Measurements from ENCODE around the gene SHE.

The SHE gene

DNA sequence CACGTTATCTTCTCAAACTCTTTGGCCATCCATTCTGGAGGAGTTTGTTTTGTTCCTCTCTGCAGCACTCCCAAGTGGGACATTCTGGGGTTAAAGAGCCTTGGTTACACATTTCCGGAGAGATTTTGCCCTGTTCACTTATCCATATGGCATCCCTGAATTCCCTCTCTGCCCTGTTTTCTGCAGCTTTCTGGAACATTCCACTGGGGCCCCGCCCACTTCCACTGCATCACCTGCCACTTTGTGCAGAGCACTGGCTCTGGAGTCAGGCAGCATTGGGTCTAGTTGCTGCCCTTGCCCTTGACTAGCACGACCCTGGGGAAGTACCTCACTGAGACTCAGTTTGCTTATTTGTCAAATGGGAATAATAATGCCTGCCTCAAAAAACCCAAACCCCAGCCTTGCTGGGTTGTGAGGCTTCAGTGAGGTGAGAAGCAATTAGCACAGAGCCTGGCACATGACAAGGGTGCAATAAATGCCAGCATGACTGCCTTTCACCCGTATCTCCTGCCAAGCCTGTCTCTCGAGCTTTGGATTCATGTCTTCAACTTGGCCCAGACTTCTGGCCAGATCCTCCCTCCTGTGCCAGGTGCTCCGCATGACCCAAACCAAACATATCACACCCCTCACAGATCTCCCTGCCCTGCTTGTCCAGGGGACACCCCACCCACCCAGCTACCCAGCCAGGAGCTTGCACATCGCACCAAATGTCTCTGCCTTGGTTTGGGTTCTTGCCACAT lies 58.8 kb downstream of the SHE start:
- no peak for DNase-seq

DNA sequence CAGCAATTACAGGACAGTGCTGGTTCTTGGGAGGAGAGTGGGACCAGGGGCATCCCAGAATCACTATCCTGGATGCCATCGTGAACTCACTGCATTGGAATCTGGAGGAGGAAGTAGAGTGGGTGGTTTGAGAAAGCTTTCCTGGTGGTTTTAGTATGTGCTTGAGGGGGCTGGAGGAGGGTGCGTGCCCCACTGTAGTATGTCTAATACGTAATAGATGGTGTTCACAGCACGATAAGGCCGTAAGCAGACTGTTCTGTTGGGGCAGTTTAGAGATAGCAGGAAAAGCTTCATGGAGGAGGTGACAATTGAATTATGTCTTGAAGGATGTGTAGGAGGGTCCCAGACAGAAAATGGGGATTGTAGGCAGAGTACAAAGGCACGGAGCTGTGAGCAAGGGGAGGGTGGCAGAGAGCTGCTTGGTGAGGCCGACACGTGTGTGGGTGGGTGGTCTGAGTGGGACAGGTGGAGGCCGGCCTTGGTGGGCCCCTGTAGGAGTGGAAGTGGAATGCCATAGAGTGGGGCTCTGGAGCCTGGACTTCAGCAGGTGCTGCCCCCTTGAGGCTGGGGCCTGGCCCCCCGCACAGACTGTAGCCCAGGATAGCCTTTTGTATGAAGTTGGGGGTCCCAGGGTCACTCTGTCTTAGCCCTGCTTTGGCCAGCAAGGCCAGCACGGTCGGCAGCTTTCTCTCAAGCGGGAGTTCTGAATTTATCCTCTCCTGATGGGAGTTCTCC lies 60.0 kb downstream of the SHE start:
- DNase-seq, result no peak

DNA sequence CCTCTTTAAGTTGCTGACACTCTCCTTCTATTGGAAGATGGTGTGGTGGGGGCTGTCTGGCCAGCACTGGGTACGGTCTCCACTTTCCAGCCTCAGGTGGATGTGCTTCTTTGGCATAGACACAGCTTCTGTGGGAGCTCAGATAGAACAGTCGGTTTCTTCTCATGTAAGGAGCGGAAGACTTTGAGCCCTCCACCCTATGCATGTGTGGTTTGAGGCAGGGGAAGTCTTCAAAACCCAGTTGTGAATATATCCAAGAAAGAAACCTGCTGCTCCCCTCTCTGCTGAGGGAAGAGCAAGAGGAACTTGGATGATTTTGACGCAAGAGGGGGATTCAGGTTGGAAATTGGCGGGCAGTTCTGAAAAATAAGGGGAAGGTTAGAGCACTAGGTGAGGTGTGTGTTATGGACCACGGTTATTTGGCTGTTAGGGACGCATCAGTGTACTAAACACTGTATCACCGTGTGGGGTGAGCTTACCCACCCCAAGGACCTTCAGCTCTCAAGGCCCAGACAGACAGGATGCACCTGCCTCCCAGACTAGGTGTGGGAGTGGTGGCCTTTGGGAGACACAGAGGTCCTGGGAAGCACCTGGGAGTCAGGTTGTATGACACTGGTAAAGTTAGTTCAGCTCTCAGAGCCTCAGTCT lies 60.8 kb downstream of the SHE start:
- no peak for DNase-seq

DNA sequence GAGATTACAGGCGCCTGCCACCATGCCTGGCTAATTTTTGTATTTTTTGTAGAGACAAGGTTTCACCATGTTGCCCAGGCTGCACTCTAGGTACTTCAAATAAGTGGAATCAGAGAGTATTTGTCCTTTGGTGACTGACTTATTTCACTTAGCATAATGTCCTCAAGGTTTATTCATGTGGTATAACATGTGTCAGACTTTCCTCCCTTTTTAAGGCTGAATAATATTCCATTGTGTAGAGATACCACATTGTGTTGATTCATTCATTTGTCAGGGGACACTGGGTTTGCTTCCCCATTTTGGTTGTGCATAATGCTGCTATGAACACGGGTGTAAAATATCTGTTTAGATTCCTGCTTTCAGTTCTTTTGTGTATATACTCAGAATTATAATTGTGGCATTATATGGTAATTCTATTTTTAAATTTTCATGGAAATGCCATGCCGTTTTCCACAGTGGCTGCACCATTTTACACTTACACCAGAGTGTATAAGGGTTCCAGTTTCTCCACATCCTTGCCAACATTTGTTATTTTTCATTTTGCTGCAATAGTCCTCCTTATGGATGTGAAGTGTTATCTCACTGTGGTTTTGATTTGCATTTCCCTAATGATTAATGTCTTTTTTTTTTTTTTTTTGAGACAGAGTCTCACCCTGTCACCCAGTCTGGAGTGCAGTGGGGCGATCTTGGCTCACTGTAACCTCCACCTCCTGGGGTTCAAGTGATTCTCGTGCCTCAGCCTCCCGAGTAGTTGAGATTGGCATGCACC lies 62.0 kb downstream of the SHE start:
- DNase-seq, result no peak

DNA sequence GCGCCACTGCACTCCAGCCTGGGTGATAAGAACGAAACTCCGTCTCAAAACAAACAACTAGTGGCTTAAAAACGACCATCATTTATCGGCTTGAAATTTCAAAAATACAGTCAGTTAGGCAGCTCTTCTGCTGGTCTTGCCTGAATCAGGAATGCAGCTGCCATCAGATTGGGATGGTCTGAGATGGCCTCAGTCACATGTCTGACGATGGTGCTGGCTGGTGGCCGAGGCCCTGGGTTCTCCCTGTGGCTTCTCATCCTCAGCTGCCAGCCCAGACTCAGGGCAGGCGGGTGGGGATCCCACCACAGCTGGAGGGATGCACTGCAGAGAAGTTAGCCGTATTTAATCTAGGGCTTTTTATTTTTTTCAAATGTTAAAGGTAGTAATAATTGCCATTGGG lies 65.8 kb downstream of the SHE start:
- DNase-seq, result no peak

DNA sequence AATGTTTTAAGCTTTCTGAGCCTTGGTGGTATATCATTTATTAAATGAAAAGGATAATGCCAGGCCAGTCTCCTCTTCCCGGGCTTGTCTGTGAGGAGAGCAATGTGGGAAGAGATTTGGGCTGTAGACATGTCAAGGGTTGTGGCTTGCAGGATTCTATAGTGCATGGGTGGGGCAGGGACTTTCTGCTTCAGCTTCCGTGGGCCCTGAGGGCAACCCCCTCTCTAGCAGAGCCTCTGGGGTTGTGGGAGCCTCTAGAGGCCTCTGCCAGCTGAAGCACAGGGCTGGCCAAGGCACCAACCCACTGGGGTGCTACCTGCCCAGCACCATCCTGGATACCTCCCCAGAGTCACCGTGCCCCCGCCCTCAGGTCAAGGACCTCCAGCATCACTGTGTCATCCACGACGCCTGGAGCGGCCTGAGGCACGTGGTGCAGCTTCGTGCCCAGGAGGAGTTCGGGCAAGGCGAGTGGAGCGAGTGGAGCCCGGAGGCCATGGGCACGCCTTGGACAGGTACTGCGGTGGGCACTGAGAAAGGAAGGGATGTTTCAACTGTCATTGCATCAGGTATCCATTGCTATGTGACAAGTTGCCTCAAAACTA lies 66.5 kb downstream of the SHE start:
- no peak for DNase-seq

DNA sequence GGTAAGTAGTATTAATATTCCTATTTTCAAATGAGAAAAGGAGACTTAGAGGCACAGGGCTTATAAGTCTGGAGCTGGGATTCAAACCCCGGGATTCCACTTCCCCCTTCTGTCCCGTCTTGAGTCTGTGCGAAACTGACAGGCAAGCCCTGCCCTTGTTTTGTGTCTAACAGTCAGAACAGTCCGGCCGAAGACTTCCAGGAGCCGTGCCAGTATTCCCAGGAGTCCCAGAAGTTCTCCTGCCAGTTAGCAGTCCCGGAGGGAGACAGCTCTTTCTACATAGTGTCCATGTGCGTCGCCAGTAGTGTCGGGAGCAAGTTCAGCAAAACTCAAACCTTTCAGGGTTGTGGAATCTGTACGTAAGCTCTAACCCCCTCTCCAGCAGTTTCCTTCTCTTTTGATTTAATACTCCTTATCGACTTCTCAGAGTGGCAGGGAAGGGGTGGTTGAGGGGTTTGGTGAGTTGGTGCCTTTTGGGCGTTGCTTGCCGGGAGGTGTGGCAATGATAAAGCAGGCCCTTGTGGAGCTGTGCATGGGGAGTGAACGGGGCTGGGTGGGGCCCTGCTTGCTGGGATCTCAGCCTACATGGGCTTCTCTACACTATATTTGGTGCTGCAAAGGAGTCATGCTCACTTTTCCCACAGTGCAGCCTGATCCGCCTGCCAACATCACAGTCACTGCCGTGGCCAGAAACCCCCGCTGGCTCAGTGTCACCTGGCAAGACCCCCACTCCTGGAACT lies 67.7 kb downstream of the SHE start:
- no peak for DNase-seq

DNA sequence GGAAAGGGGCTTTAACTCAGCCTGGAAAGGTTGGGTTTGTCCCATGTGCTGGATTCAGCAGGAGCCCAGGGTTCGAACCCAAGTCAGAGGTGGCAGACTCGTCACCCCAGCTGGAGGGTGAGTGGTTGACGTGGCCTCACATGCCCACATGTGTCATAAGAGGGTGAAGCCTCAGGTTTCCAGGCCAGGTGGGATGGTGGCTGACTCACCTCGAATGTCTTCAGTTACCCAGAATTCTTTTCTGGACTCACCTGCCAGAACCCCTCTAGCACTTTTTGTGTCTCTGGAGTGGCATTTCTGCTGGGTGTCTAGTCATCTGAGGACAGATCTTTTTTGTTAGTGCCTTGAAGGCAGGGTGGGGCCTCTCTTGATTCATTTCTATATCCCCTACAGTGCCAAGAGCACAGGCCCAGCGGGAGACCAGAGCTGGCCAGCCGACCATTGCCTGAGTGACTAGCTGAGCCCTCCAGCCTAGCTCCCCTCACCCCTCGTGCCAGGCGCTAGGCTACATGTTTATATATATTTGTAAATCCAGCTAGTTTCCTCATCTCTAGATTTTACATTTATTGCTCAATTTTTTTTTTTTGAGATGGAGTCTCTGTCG lies 68.9 kb downstream of the SHE start:
- no peak for DNase-seq

DNA sequence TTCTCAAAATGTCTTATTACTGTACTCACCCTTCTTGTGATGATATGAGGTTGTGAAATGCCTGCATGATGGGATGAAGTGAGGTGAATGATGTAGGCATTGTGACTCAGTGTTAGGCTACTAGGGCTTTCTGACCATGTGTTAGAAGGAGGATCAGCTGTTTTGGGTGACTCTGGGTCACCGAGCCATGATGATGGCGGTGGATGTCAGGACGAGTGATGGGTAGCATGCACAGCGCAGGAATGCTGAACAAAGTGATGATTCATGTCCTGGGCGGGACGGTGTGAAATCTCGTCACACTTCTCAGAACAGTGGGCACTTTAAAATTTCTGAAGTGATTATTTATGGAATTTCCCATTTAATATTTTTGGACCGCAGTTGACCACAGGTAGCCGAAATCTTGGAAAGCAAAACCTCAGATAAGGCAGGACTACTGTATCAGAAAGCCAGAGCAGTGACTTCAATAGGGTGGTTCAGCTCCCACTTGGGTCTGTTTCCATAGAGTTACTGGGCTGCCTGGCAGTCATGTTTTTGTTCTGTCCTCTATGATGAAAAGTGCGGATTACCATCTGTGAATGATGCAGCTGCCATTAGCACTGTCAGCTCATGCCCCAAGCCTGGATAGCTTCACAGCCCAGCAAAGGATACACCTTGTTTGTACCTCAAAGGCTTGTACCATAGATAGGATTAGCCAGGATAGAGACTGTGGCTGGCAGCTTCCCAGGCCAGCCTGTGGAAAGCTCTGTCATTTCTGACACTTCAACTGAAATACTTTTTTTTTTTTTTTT lies 70.4 kb downstream of the SHE start:
- no peak for DNase-seq

DNA sequence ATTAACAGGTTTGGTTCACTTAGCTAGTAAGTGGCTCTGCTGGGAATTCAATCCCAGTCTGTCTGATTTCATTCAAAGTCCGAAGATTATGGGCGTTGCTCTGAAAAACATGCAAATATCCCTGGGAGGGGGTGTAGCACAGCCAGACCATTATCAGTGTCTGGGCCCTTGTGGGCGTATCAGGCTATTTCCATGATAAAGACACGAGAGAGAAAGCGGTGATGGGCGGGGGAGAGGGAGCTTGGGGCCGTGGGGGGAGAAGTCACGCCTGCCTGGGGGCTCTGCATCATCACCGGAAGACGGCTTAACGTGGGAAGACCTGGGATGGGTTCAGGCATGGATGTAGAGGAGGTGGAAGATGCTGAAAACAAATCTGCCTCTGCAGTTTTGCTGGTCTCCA lies 71.3 kb downstream of the SHE start:
- no peak for DNase-seq

DNA sequence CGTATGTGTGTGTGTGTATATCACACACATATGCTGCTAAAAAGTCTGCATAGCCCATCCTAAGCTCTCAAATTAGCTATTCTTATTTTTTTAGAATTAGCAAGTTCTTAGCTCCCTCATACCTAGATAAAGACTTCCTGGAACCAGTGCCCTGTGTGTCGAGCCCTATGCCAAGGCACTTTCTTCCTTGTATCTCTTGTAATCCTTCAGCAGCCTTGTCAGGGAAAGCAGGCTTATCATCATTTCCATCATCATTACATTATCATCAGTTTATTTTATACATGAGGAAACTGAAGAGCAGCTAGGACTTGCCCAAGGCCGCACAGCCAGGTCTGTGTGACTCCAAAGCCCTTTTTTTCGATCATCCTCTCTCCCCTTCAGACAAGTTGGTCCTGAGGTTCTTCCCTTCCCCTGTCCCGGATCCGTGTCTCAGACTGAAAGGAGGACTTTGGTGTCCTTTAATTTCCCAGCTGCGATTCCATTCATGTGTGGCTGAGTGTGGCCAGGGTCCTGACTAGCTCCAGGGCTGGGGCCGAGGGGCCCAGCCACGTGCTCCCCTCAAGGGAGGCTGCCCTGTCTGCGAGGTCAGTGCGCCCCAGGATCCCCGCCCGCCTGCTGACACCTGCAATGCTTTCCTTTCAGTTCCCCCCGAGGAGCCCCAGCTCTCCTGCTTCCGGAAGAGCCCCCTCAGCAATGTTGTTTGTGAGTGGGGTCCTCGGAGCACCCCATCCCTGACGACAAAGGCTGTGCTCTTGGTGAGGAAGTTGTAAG lies 72.2 kb downstream of the SHE start:
- no peak for DNase-seq

All from NCI-H524 (cell line).